Activated CD8-positive, alpha-beta memory T cell treated with anti-CD3 and anti-CD28 coated beads, Interleukin-2, amount 10 ng/mL, durations not matched to agents 7 days and 5 days (primary cell): ENCODE data around the gene SEMA4G. TPM values are rescaled to one million over a fixed set of nuclear protein-coding genes. Genes with fewer than 3 reads are reported as not detected.

ENCODE experiments used
- ATAC-seq: fragments of 150-1000 bp; cut with Tn5 transposase; one replicate; pipeline ENCODE4 v1.10.0; 2021; ENCODE audit warnings: moderate library complexity
- CTCF ChIA-PET: fragments of 350-600 bp; sonication (Branson Sonifier 250); formaldehyde crosslinking; loops from one replicate; lab custom pipeline; 2021; ENCODE audit warnings: antibody characterized with exemption; lab: Charles Lee
- DNase-seq: peaks from one replicate; pipeline ENCODE4 v3.0.0-alpha.2; 2020
- H3K27ac Mint-ChIP-seq: one replicate; pipeline ENCODE4 v1.8.0; 2021; ENCODE audit warnings: mild to moderate bottlenecking, mixed read lengths
- H3K27me3 Mint-ChIP-seq: one replicate; pipeline ENCODE4 v1.8.0; 2021; ENCODE audit warnings: mixed read lengths
- H3K36me3 Mint-ChIP-seq: one replicate; pipeline ENCODE4 v1.8.0; 2021; ENCODE audit warnings: mild to moderate bottlenecking, mixed read lengths
- H3K4me1 Mint-ChIP-seq: one replicate; pipeline ENCODE4 v1.8.0; 2021; ENCODE audit warnings: mixed read lengths
- H3K4me3 Mint-ChIP-seq: one replicate; pipeline ENCODE4 v1.8.0; 2021; ENCODE audit warnings: mild to moderate bottlenecking, moderate library complexity, mixed read lengths
- H3K9me3 Mint-ChIP-seq: one replicate; pipeline ENCODE4 v1.8.0; 2022; ENCODE audit warnings: low read depth, mixed read lengths
- microRNA-seq: library from miRNA; unstranded; fragments of <30 nt; microRNA quantifications from one replicate; pipeline ENCODE4 v1.2.0, GENCODE V29; 2022
- total RNA-seq, 2 experiments: library from RNA; stranded (reverse); gene quantifications; one replicate each; pipeline ENCODE4 v1.2.3, GENCODE V29; 2021

SEMA4G gene
- total RNA-seq, 2 experiments from 2014 or later: 0.26 to 0.45 TPM

GRCh38 chr10:101018118-101018599, 48.9 kb downstream of the SEMA4G start:
- Mint-ChIP-seq H3K9me3 (no peaks in the 10 kb centered on the region), H3K4me1 (peaks cover 28% of the 10 kb centered on the region), H3K27me3 (peaks cover 41% of the 10 kb centered on the region), H3K4me3 (no peak overlapping the region), H3K36me3 (no peaks in the 10 kb centered on the region), H3K27ac (no peak overlapping the region)
- ATAC-seq (no peak), DNase-seq (no peak)
- CTCF ChIA-PET: interaction anchor here (0.5 to 7.6 kb wide), 14 partner anchors 9 to 347 kb away, joined by 3 to 174 read pairs (median 14); partner anchors contain the start of genes LZTS2, PDZD7 and SFXN3

GRCh38 chr10:101018600-101019439, 49.5 kb downstream of the SEMA4G start:
- H3K9me3 Mint-ChIP-seq: no peaks in the 10 kb centered on the region
- peaks cover 23% of the 10 kb centered on the region for H3K4me1 Mint-ChIP-seq
- CTCF ChIA-PET: interaction anchor here (0.5 to 7.6 kb wide), 21 partner anchors 9 to 348 kb away, joined by 3 to 174 read pairs (median 6); partner anchors contain the start of genes LZTS2, PDZD7 and SFXN3
- ATAC-seq (peak; percentile 87), DNase-seq (peak; percentile 88)
- H3K4me3 Mint-ChIP-seq: no peak overlapping the region
- H3K27ac Mint-ChIP-seq: no peak overlapping the region
- no peaks in the 10 kb centered on the region for H3K36me3 Mint-ChIP-seq
- H3K27me3 Mint-ChIP-seq: peaks cover 40% of the 10 kb centered on the region

Small RNA genes within 50 kb of the gene (microRNA-seq; reads per million reads assigned to microRNA genes)
- not detected for gene MIR608

Other genes with a start within 250 kb of the SEMA4G start
- gene PAX2, start 223.9 kb upstream of the SEMA4G start, total RNA-seq: not detected
- 10 to 100 TPM; 41.4 to 53.0 TPM for gene SLF2, start 56.5 kb upstream of the SEMA4G start, total RNA-seq
- 10 to 100 TPM; 48.2 to 52.2 TPM for gene MRPL43, start 18.0 kb downstream of the SEMA4G start, total RNA-seq
- gene TWNK, start 18.0 kb downstream of the SEMA4G start, total RNA-seq: 10 to 100 TPM; 11.2 to 18.7 TPM
- 10 to 100 TPM; 12.6 to 12.7 TPM for gene LZTS2, start 30.3 kb downstream of the SEMA4G start, total RNA-seq
- 1 to 10 TPM in 1 of 2 experiments, under 1 TPM in 1; 0.59 to 1.2 TPM for gene PDZD7, start 61.6 kb downstream of the SEMA4G start, total RNA-seq
- 10 to 100 TPM; 38.2 to 48.8 TPM for gene SFXN3, start 61.7 kb downstream of the SEMA4G start, total RNA-seq
- gene KAZALD1, start 92.5 kb downstream of the SEMA4G start, total RNA-seq: under 1 TPM in 1 of 2 experiments, not detected in 1; 0.30 TPM
- gene TLX1, start 161.8 kb downstream of the SEMA4G start, total RNA-seq: not detected